ENCODE measurements around the gene ZNF280D.

The ZNF280D gene

DNA sequence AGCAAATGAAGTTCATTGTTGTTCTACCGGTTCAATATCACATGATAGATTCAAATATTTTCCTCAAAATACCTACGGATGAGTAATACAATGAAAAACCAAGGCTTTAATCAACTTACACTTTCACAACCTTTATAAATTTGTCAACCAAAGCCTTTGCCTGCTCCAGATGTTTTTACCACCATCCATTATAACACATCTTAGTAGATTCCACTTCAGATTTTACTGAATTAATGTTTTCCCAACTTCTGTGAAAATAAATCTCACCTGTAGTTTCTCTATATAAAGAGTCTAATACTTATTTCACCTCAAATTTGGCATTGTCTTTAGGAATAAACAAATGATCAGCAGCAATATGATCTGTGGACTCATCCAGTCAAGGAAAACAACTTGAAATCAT is 131.1 kb downstream of the ZNF280D start:
- TF ChIP-seq TOX (CRISPR knock-in tag; IDR thresholded peaks at IDR 0.05; ENCODE audit: borderline replicate concordance) (no peak), ZNF565 (CRISPR knock-in tag; conservative IDR thresholded peaks at IDR 0.05; ENCODE audit: low read depth) (no peak), ARNTL (CRISPR knock-in tag; IDR thresholded peaks at IDR 0.05; ENCODE audit: borderline replicate concordance, low read depth) (no peak), PPARA (CRISPR knock-in tag; IDR thresholded peaks at IDR 0.05; ENCODE audit: borderline replicate concordance) (no peak), ZC3H10 (CRISPR knock-in tag; IDR thresholded peaks at IDR 0.05) (no peak), ISL1 (CRISPR knock-in tag; IDR thresholded peaks at IDR 0.05) (no peak), TCF4 (CRISPR knock-in tag; IDR thresholded peaks at IDR 0.05; ENCODE audit: borderline replicate concordance) (no peak), ZNF8 (CRISPR knock-in tag; IDR thresholded peaks at IDR 0.05) (no peak), BACH2 (CRISPR knock-in tag; IDR thresholded peaks at IDR 0.05; ENCODE audit: borderline replicate concordance) (no peak), ZNF70 (CRISPR knock-in tag; IDR thresholded peaks at IDR 0.05) (no peak), GLIS3 (CRISPR knock-in tag; IDR thresholded peaks at IDR 0.05) (no peak), CSDC2 (CRISPR knock-in tag; IDR thresholded peaks at IDR 0.05) (no peak), SNAI2 (CRISPR knock-in tag; IDR thresholded peaks at IDR 0.05) (no peak), RARB (CRISPR knock-in tag; IDR thresholded peaks at IDR 0.05) (no peak)
- TF ChIP-seq, protein P1, sequence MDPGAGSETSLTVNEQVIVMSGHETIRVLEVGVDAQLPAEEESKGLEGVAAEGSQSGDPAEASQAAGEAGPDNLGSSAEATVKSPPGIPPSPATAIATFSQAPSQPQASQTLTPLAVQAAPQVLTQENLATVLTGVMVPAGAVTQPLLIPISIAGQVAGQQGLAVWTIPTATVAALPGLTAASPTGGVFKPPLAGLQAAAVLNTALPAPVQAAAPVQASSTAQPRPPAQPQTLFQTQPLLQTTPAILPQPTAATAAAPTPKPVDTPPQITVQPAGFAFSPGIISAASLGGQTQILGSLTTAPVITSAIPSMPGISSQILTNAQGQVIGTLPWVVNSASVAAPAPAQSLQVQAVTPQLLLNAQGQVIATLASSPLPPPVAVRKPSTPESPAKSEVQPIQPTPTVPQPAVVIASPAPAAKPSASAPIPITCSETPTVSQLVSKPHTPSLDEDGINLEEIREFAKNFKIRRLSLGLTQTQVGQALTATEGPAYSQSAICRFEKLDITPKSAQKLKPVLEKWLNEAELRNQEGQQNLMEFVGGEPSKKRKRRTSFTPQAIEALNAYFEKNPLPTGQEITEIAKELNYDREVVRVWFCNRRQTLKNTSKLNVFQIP (CRISPR knock-in tag; IDR thresholded peaks at IDR 0.05; ENCODE audit: borderline replicate concordance, low read depth) = no peak
- TF ChIP-seq, protein P2, sequence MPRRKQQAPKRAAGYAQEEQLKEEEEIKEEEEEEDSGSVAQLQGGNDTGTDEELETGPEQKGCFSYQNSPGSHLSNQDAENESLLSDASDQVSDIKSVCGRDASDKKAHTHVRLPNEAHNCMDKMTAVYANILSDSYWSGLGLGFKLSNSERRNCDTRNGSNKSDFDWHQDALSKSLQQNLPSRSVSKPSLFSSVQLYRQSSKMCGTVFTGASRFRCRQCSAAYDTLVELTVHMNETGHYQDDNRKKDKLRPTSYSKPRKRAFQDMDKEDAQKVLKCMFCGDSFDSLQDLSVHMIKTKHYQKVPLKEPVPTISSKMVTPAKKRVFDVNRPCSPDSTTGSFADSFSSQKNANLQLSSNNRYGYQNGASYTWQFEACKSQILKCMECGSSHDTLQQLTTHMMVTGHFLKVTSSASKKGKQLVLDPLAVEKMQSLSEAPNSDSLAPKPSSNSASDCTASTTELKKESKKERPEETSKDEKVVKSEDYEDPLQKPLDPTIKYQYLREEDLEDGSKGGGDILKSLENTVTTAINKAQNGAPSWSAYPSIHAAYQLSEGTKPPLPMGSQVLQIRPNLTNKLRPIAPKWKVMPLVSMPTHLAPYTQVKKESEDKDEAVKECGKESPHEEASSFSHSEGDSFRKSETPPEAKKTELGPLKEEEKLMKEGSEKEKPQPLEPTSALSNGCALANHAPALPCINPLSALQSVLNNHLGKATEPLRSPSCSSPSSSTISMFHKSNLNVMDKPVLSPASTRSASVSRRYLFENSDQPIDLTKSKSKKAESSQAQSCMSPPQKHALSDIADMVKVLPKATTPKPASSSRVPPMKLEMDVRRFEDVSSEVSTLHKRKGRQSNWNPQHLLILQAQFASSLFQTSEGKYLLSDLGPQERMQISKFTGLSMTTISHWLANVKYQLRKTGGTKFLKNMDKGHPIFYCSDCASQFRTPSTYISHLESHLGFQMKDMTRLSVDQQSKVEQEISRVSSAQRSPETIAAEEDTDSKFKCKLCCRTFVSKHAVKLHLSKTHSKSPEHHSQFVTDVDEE (CRISPR knock-in tag; IDR thresholded peaks at IDR 0.05) = no peak
- TF ChIP-seq, protein P3, sequence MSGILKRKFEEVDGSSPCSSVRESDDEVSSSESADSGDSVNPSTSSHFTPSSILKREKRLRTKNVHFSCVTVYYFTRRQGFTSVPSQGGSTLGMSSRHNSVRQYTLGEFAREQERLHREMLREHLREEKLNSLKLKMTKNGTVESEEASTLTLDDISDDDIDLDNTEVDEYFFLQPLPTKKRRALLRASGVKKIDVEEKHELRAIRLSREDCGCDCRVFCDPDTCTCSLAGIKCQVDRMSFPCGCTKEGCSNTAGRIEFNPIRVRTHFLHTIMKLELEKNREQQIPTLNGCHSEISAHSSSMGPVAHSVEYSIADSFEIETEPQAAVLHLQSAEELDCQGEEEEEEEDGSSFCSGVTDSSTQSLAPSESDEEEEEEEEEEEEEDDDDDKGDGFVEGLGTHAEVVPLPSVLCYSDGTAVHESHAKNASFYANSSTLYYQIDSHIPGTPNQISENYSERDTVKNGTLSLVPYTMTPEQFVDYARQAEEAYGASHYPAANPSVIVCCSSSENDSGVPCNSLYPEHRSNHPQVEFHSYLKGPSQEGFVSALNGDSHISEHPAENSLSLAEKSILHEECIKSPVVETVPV (CRISPR knock-in tag; IDR thresholded peaks at IDR 0.05) = no peak
- TF ChIP-seq, protein P4, sequence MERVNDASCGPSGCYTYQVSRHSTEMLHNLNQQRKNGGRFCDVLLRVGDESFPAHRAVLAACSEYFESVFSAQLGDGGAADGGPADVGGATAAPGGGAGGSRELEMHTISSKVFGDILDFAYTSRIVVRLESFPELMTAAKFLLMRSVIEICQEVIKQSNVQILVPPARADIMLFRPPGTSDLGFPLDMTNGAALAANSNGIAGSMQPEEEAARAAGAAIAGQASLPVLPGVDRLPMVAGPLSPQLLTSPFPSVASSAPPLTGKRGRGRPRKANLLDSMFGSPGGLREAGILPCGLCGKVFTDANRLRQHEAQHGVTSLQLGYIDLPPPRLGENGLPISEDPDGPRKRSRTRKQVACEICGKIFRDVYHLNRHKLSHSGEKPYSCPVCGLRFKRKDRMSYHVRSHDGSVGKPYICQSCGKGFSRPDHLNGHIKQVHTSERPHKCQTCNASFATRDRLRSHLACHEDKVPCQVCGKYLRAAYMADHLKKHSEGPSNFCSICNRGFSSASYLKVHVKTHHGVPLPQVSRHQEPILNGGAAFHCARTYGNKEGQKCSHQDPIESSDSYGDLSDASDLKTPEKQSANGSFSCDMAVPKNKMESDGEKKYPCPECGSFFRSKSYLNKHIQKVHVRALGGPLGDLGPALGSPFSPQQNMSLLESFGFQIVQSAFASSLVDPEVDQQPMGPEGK (CRISPR knock-in tag; IDR thresholded peaks at IDR 0.05; ENCODE audit: borderline replicate concordance) = no peak
- TF ChIP-seq, protein P5, sequence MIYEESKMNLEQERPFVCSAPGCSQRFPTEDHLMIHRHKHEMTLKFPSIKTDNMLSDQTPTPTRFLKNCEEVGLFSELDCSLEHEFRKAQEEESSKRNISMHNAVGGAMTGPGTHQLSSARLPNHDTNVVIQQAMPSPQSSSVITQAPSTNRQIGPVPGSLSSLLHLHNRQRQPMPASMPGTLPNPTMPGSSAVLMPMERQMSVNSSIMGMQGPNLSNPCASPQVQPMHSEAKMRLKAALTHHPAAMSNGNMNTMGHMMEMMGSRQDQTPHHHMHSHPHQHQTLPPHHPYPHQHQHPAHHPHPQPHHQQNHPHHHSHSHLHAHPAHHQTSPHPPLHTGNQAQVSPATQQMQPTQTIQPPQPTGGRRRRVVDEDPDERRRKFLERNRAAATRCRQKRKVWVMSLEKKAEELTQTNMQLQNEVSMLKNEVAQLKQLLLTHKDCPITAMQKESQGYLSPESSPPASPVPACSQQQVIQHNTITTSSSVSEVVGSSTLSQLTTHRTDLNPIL (CRISPR knock-in tag; IDR thresholded peaks at IDR 0.05; ENCODE audit: low read depth) = no peak
- ATAC-seq = no peak

DNA sequence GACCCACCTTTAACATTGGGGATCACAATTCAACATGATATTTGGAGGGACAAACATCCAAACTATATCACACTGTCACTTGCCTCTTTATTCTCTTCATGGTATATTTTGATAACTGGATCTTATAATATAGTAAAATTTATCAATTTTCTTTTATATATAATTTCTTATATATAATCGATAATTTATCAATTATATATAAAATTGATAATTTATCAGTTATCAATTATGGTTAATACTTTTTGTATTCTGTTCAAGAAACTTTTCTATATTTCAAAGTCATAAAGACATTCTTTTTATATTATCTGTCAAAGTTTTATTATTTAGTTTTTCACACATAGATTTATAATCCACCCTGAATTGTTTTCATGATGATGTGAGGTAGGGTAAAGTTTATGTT is 132.9 kb downstream of the ZNF280D start:
- TF ChIP-seq OSR1 (CRISPR knock-in tag; IDR thresholded peaks at IDR 0.05) (no peak), ARNTL (CRISPR knock-in tag; IDR thresholded peaks at IDR 0.05; ENCODE audit: borderline replicate concordance, low read depth) (no peak), PPARA (CRISPR knock-in tag; IDR thresholded peaks at IDR 0.05; ENCODE audit: borderline replicate concordance) (no peak), RARB (CRISPR knock-in tag; IDR thresholded peaks at IDR 0.05) (no peak), ZNF8 (CRISPR knock-in tag; IDR thresholded peaks at IDR 0.05) (no peak), SNAI2 (CRISPR knock-in tag; IDR thresholded peaks at IDR 0.05) (no peak), TOX (CRISPR knock-in tag; IDR thresholded peaks at IDR 0.05; ENCODE audit: borderline replicate concordance) (no peak), GLIS3 (CRISPR knock-in tag; IDR thresholded peaks at IDR 0.05) (no peak), ZNF70 (CRISPR knock-in tag; IDR thresholded peaks at IDR 0.05) (no peak), ZFP3 (CRISPR knock-in tag; IDR thresholded peaks at IDR 0.05) (no peak), ISL1 (CRISPR knock-in tag; IDR thresholded peaks at IDR 0.05) (no peak)
- TF ChIP-seq, protein P2 (CRISPR knock-in tag; IDR thresholded peaks at IDR 0.05) = no peak
- TF ChIP-seq, protein P3 (CRISPR knock-in tag; IDR thresholded peaks at IDR 0.05) = no peak
- TF ChIP-seq, protein P5 (CRISPR knock-in tag; IDR thresholded peaks at IDR 0.05; ENCODE audit: low read depth) = no peak
- TF ChIP-seq, protein P1 (CRISPR knock-in tag; IDR thresholded peaks at IDR 0.05; ENCODE audit: borderline replicate concordance, low read depth) = no peak
- ATAC-seq = no peak
